ENCODE measurements around the gene ISG20.

DNA sequence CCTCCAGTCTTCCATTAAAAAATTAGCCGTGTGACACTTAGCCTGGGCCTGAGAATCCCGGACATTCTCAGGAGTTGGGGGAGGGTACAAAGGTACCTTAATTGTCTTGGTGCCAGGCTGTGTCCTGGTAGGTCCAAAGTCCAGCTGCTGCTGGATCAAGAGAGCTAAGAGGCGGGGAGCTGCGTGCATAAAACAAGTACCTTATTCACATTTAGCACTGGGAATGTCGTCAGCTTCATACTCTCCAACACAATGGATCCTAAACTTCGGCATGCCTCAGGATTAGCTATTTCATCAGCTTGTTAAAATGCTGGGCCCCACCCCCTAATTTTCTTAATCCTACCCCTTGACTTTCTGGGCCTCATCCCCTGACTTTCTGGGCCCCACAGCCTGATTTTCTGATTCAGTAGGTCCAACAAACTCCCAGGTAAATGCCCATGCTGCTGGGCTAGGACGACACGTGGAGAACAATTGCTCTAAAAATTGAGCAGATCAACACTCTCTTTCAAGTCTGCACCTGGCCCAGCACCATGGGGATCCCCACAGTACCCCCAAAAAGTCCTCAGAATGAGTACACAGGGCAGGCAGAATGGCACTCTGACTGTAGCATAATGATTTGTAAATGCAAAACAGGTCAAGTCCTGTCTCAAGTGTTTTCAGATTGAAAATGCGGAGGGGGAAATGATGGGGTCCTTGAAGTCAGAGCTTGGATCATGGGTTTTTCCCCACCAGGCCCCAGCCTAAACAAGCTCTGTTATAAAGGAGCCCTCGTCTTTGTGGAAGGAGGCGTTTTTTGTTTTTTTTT is 23.3 kb upstream of the ISG20 start:
- TF ChIP-seq, protein P1, sequence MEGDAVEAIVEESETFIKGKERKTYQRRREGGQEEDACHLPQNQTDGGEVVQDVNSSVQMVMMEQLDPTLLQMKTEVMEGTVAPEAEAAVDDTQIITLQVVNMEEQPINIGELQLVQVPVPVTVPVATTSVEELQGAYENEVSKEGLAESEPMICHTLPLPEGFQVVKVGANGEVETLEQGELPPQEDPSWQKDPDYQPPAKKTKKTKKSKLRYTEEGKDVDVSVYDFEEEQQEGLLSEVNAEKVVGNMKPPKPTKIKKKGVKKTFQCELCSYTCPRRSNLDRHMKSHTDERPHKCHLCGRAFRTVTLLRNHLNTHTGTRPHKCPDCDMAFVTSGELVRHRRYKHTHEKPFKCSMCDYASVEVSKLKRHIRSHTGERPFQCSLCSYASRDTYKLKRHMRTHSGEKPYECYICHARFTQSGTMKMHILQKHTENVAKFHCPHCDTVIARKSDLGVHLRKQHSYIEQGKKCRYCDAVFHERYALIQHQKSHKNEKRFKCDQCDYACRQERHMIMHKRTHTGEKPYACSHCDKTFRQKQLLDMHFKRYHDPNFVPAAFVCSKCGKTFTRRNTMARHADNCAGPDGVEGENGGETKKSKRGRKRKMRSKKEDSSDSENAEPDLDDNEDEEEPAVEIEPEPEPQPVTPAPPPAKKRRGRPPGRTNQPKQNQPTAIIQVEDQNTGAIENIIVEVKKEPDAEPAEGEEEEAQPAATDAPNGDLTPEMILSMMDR (IDR thresholded peaks at IDR 0.05), result no peak
- TF ChIP-seq ZFX (IDR thresholded peaks at IDR 0.05; ENCODE audit: borderline replicate concordance), result no peak

Data from 22Rv1 (cell line).